Measurements from ENCODE around the gene CTNNB1.

The CTNNB1 gene

DNA sequence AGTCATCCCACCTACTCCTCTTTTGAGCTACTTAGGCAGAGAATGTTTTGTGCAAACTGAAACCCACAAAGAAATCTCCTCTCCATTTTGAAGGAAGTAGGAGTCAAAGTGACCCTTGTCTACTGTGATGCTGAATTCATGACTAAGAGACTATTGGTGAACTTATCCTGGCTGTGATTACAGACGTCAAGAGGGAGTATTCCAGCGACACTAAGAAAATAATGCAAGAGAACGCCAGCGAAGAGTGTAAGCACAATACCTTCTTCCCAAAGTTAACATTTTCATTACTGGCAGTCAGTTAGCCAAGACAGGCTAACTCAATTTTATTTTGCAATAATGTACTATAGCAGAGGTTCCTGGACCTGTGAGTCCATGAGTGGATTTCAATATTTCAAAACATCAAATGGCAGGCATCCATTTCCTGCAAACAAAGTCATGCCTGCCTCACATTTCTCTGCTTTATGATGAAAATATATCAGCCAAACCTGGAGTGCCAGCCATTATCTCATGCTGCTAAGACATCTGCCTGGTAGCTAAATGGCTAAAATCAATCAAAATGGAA, 59.0 kb downstream of the CTNNB1 start:
- peak; percentile 52 to 67 for DNase-seq (ENCODE audit: low read depth in 2 of 2)
- no peak overlapping the region for H3K4me3 ChIP-seq (replicated peaks in 1 of 2; ENCODE audit: low read depth in 2 of 2, low read length in 2 of 2)
- no peak for TF ChIP-seq CTCF (IDR thresholded peaks at IDR 0.05; ENCODE audit: low read depth, low read length)

GRCh38 chr3:41259449-41260062, 60.3 kb downstream of the CTNNB1 start:
- TF ChIP-seq CTCF (IDR thresholded peaks at IDR 0.05; ENCODE audit: low read depth, low read length), result no peak
- peak in 1 of 2 donors; percentile 39 for DNase-seq (ENCODE audit: low read depth in 2 of 2)
- no peak overlapping the region for H3K4me3 ChIP-seq (replicated peaks in 1 of 2; ENCODE audit: low read depth in 2 of 2, low read length in 2 of 2)

DNA sequence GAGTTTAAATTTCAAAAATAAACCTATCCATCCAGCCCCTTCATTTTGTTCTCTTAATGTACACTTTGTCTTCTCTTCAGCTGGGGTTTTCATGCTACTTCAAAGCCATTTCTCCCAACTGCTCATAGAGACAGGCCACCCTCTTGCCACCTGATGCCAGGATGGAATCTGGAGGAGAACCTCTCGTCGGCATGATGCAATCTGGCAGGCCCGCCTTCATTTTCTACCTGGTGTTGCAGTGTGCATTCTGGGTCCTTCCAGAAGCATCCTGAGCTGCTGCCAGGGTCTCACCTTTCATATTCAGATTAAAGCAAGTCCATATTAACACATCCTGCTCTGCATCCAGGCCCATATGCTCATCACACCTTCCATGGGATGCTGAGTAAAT, 60.8 kb downstream of the CTNNB1 start:
- no peak overlapping the region for H3K4me3 ChIP-seq (replicated peaks in 1 of 2; ENCODE audit: low read depth in 2 of 2, low read length in 2 of 2)
- no peak for DNase-seq (ENCODE audit: low read depth in 2 of 2)
- TF ChIP-seq CTCF (IDR thresholded peaks at IDR 0.05; ENCODE audit: low read depth, low read length), result no peak

- H3K4me3 ChIP-seq (replicated peaks in 1 of 2; ENCODE audit: low read depth in 2 of 2, low read length in 2 of 2), result no peak overlapping the region
- no peak for TF ChIP-seq CTCF (IDR thresholded peaks at IDR 0.05; ENCODE audit: low read depth, low read length)
- peak in 1 of 2 donors; percentile 70 for DNase-seq (ENCODE audit: low read depth in 2 of 2)
Measured at GRCh38 chr3:41265011-41265545, 65.8 kb downstream of the CTNNB1 start.

DNA sequence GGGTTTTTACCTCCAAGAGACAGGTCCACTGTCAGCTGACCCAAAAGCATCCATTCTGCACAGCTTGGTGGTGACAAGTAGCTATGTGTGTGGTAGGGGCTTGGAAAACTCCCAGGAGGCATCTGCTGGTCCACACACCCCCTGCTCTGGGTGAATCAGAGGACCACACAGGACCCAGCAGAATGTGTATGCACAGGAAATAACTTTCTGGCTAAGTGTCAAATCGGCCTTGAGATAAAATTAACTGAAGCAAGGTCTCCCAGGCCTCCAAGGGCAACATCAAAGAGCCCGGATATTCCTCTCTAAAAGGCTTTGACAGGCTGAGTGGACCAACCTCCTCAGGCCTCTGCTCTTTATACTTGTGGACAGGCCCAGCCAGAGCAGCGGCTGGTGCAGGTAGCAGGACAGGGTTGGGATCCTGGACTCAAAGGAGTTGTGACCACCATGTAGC, 66.5 kb downstream of the CTNNB1 start:
- peak; percentile 75 to 80 for DNase-seq (ENCODE audit: low read depth in 2 of 2)
- H3K4me3 ChIP-seq (replicated peaks in 1 of 2; ENCODE audit: low read depth in 2 of 2, low read length in 2 of 2), result no peak overlapping the region
- no peak for TF ChIP-seq CTCF (IDR thresholded peaks at IDR 0.05; ENCODE audit: low read depth, low read length)

GRCh38 chr3:41267975-41268640, 68.8 kb downstream of the CTNNB1 start:
- H3K4me3 ChIP-seq (replicated peaks in 1 of 2; ENCODE audit: low read depth in 2 of 2, low read length in 2 of 2), result no peak overlapping the region
- no peak for TF ChIP-seq CTCF (IDR thresholded peaks at IDR 0.05; ENCODE audit: low read depth, low read length)
- DNase-seq (ENCODE audit: low read depth in 2 of 2), result peak; percentile 84 to 98

All from cardiac fibroblast (primary cell).